HepG2 (cell line): ENCODE data around the gene HOXA11. TPM values are rescaled to one million over a fixed set of nuclear protein-coding genes. Genes with fewer than 3 reads are reported as not detected.
A peak's percentile ranks its signal among the peaks of the same experiment; 100 is the strongest.

Experiments used
- HOXD1 ChIP-seq: sonication (generic); formaldehyde crosslinking; IDR thresholded peaks from 2 replicates; pipeline ENCODE4 v1.5.0; 2020; ENCODE audit warnings: missing genetic modification reagents
- IKZF4 ChIP-seq: sonication (generic); formaldehyde crosslinking; IDR thresholded peaks from 2 replicates; pipeline ENCODE4 v1.5.1; 2020; ENCODE audit warnings: borderline replicate concordance, mild to moderate bottlenecking, low read depth, missing genetic modification reagents; ENCODE audit errors: not compliant biosample characterization
- KDM6A ChIP-seq: IDR thresholded peaks from 2 replicates; pipeline ENCODE4 v1.6.1; 2016; ENCODE audit warnings: low read depth
- PHF8 ChIP-seq: sonication (generic); formaldehyde crosslinking; IDR thresholded peaks from 2 replicates; pipeline ENCODE4 v1.5.0; 2020; ENCODE audit warnings: missing genetic modification reagents
- PRMT3 ChIP-seq: sonication (generic); formaldehyde crosslinking; IDR thresholded peaks from 2 replicates; pipeline ENCODE4 v1.8.1; 2022; ENCODE audit warnings: low read depth, mild to moderate bottlenecking, moderate library complexity, missing genetic modification reagents, borderline replicate concordance
- ZNF878 ChIP-seq: sonication (generic); formaldehyde crosslinking; IDR thresholded peaks from 2 replicates; pipeline ENCODE4 v1.8.1; 2023; ENCODE audit warnings: mild to moderate bottlenecking, missing genetic modification reagents, moderate library complexity
- polyA plus RNA-seq, 8 experiments: library from polyadenylated mRNA; depleted of rRNA in 3 of 8; stranded (reverse) in 7 of 8; unstranded in 1 of 8; fragments of >200 nt; fragmentation: Illumina TruSeq in 4 of 8; extraction: Trizol in 4 of 8; gene quantifications; 2 replicates each; pipeline versions ENCODE4 v1.2.1 to v1.2.3, GENCODE V29; 2011 to 2016; ENCODE audit warnings: low read depth in 4 of 8, missing spikeins in 1 of 8, mixed read lengths in 1 of 8; ENCODE audit not compliant: insufficient read depth in 1 of 8
- total RNA-seq, 5 experiments: library from RNA; depleted of rRNA; stranded (reverse); fragments of >200 nt; fragmentation: Illumina TruSeq; extraction: Trizol; gene quantifications; 2 replicates each; pipeline ENCODE4 v1.2.3, GENCODE V29; 2016; ENCODE audit warnings: low read depth in 1 of 5
- TF ChIP-seq, protein P1 (sequence below): sonication (generic); formaldehyde crosslinking; IDR thresholded peaks from one replicate; pipeline ENCODE4 v1.5.1; 2020; ENCODE audit warnings: mild to moderate bottlenecking, missing genetic modification reagents; ENCODE audit errors: not compliant biosample characterization
- TF ChIP-seq, protein P2 (sequence below): sonication (generic); formaldehyde crosslinking; IDR thresholded peaks from 2 replicates; pipeline ENCODE4 v1.5.1; 2020; ENCODE audit warnings: mild to moderate bottlenecking, missing genetic modification reagents, moderate library complexity
- TF ChIP-seq, protein P3 (sequence below): sonication (generic); formaldehyde crosslinking; IDR thresholded peaks from 2 replicates; pipeline ENCODE4 v1.5.0; 2020; ENCODE audit warnings: mild to moderate bottlenecking, missing genetic modification reagents, borderline replicate concordance
- TF ChIP-seq, protein P4 (sequence below): sonication (generic); formaldehyde crosslinking; IDR thresholded peaks from 2 replicates; pipeline ENCODE4 v1.5.1; 2020; ENCODE audit warnings: missing genetic modification reagents, mild to moderate bottlenecking, borderline replicate concordance

Gene HOXA11
- total and polyA plus RNA-seq, 2 of the 13 experiments (the other 11 are each of a cell fraction or from before 2014, with no cell fraction given), result not detected

DNA sequence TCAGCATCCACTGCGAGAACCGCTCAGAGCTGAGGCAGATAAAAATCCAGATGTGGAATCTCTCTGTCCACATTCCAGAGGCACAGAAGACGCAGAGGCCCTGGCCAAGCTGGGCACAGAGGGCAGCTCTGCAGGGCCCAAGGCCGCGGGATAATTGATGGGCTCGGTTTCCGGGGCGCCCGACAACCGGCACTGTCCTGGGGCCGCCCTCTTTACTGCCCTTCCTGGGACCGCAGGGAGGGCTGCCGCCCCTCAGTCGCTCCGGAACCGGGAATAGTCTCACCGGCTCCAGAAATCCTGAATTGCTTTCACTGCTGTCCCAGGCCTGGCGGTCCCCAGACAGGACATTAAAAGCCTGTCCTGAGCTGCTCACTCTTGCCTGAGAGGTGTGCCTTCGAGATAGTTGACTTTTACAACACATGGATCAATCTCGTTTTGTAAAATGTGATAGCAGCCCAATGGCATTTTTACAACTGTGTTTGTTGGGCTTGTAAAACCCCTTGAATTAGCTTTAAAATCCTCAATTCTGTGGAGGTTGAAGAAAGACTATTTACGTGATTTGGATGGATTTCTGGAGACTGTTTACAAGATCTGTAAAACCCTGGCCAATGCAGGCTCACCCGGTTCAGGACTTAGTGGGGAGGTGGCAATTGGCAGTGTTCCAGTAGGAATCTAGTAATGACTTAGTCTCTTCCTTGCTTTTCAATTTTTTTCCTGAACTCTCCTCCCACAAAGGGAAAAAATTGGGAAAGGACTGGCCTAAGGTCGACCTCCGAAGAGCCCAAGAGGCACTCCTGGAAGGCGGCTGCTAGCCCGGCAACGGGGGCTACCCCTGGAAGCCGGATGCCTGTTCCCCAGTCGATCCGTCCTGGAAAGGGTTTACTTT, 36.0 kb downstream of the HOXA11 start (continued):
- TF ChIP-seq, protein P1, sequence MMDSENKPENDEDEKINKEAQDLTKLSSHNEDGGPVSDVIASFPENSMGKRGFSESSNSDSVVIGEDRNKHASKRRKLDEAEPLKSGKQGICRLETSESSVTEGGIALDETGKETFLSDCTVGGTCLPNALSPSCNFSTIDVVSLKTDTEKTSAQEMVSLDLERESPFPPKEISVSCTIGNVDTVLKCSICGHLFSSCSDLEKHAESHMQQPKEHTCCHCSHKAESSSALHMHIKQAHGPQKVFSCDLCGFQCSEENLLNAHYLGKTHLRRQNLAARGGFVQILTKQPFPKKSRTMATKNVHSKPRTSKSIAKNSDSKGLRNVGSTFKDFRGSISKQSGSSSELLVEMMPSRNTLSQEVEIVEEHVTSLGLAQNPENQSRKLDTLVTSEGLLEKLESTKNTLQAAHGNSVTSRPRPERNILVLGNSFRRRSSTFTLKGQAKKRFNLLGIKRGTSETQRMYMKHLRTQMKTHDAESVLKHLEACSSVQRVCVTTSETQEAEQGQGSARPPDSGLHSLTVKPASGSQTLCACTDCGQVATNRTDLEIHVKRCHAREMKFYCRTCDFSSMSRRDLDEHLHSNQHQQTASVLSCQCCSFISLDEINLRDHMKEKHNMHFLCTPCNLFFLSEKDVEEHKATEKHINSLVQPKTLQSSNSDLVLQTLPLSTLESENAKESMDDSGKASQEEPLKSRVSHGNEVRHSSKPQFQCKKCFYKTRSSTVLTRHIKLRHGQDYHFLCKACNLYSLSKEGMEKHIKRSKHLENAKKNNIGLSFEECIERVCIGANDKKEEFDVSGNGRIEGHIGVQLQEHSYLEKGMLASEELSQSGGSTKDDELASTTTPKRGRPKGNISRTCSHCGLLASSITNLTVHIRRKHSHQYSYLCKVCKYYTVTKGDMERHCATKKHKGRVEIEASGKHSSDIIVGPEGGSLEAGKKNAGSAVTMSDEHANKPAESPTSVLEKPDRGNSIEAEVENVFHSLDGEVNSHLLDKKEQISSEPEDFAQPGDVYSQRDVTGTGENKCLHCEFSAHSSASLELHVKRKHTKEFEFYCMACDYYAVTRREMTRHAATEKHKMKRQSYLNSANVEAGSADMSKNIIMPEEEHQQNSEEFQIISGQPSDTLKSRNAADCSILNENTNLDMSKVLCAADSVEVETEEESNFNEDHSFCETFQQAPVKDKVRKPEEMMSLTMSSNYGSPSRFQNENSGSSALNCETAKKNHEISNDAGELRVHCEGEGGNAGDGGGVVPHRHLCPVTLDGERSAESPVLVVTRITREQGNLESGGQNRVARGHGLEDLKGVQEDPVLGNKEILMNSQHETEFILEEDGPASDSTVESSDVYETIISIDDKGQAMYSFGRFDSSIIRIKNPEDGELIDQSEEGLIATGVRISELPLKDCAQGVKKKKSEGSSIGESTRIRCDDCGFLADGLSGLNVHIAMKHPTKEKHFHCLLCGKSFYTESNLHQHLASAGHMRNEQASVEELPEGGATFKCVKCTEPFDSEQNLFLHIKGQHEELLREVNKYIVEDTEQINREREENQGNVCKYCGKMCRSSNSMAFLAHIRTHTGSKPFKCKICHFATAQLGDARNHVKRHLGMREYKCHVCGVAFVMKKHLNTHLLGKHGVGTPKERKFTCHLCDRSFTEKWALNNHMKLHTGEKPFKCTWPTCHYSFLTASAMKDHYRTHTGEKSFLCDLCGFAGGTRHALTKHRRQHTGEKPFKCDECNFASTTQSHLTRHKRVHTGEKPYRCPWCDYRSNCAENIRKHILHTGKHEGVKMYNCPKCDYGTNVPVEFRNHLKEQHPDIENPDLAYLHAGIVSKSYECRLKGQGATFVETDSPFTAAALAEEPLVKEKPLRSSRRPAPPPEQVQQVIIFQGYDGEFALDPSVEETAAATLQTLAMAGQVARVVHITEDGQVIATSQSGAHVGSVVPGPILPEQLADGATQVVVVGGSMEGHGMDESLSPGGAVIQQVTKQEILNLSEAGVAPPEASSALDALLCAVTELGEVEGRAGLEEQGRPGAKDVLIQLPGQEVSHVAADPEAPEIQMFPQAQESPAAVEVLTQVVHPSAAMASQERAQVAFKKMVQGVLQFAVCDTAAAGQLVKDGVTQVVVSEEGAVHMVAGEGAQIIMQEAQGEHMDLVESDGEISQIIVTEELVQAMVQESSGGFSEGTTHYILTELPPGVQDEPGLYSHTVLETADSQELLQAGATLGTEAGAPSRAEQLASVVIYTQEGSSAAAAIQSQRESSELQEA, result no peak
- TF ChIP-seq IKZF4 (CRISPR knock-in tag) (no peak), ZNF878 (CRISPR knock-in tag) (no peak), HOXD1 (CRISPR knock-in tag) (no peak), PRMT3 (no peak), PHF8 (CRISPR knock-in tag) (0 out of 2 replicates have a peak, but pooled peaks have one; percentile 8), KDM6A (CRISPR knock-in tag) (no peak)
- TF ChIP-seq, protein P2, sequence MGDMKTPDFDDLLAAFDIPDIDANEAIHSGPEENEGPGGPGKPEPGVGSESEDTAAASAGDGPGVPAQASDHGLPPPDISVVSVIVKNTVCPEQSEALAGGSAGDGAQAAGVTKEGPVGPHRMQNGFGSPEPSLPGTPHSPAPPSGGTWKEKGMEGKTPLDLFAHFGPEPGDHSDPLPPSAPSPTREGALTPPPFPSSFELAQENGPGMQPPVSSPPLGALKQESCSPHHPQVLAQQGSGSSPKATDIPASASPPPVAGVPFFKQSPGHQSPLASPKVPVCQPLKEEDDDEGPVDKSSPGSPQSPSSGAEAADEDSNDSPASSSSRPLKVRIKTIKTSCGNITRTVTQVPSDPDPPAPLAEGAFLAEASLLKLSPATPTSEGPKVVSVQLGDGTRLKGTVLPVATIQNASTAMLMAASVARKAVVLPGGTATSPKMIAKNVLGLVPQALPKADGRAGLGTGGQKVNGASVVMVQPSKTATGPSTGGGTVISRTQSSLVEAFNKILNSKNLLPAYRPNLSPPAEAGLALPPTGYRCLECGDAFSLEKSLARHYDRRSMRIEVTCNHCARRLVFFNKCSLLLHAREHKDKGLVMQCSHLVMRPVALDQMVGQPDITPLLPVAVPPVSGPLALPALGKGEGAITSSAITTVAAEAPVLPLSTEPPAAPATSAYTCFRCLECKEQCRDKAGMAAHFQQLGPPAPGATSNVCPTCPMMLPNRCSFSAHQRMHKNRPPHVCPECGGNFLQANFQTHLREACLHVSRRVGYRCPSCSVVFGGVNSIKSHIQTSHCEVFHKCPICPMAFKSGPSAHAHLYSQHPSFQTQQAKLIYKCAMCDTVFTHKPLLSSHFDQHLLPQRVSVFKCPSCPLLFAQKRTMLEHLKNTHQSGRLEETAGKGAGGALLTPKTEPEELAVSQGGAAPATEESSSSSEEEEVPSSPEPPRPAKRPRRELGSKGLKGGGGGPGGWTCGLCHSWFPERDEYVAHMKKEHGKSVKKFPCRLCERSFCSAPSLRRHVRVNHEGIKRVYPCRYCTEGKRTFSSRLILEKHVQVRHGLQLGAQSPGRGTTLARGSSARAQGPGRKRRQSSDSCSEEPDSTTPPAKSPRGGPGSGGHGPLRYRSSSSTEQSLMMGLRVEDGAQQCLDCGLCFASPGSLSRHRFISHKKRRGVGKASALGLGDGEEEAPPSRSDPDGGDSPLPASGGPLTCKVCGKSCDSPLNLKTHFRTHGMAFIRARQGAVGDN (CRISPR knock-in tag), result peak; percentile 45; the same call in 1 of the 2 replicates
- TF ChIP-seq, protein P3, sequence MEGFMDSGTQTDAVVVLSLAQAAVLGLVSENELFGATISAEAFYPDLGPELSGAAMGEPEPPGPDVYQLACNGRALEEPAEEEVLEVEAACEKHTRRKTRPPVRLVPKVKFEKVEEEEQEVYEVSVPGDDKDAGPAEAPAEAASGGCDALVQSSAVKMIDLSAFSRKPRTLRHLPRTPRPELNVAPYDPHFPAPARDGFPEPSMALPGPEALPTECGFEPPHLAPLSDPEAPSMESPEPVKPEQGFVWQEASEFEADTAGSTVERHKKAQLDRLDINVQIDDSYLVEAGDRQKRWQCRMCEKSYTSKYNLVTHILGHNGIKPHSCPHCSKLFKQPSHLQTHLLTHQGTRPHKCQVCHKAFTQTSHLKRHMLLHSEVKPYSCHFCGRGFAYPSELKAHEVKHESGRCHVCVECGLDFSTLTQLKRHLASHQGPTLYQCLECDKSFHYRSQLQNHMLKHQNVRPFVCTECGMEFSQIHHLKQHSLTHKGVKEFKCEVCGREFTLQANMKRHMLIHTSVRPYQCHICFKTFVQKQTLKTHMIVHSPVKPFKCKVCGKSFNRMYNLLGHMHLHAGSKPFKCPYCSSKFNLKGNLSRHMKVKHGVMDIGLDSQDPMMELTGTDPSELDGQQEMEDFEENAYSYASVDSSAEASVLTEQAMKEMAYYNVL, result 0 out of 2 replicates have a peak, but pooled peaks have one; percentile 17
- TF ChIP-seq, protein P4, sequence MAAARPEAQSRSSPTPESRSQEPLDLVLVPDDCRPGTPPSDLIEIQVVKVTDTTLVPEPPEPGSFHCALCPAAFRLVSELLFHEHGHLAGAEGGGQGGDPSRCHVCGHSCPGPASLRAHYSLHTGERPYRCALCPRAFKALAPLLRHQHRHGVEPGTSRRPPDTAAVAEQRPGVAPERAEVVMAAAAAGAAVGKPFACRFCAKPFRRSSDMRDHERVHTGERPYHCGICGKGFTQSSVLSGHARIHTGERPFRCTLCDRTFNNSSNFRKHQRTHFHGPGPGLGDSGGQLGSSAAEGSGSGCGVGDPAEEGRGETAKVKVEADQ (CRISPR knock-in tag), result no peak
